Dedifferentiated amniotic fluid mesenchymal stem cell (primary cell): ENCODE measurements around the gene NEU1.

Experiments
- DNase-seq: peaks from one replicate; pipeline ENCODE4 v3.0.0-alpha.2; 2016; ENCODE audit errors: extremely low spot score

The NEU1 gene

DNA sequence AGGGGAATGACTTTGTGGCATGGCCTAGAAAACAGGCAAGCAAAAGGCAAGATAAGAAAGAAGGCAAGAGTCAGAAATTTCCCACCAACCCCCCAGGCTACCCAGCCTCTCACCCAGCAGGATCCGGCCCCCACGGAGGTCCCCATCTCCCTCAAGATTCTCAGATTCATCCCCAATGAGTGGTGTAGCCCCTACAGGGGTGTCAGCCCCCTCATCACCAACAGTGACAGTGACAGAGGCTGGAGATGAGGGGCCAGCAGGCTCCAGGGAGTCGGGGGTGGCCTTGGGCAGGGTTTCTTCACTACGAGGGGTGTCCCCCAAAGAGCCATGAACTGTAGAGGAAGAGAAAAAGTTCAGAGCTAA lies 33.9 kb upstream of the NEU1 start:
- DNase-seq, result no peak

DNA sequence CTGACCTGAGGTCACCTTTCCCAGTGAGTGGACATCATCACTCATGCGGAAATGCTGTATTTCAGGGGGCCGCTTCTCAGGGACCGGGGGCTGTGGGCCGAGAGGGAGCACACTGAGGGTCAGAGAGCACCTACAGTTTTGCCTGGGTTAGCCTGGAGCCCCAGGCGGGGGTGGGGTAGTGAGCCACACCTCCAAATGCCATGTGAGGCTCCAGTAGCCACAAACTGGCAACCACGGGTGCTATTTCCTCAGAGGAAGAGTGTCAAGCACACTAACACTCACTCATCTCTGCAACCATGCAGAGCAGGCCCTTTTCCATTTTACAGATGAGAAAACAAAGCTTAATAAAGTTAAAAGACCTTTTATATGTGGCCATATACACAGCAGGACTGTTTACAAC lies 30.2 kb upstream of the NEU1 start:
- DNase-seq, result no peak

DNA sequence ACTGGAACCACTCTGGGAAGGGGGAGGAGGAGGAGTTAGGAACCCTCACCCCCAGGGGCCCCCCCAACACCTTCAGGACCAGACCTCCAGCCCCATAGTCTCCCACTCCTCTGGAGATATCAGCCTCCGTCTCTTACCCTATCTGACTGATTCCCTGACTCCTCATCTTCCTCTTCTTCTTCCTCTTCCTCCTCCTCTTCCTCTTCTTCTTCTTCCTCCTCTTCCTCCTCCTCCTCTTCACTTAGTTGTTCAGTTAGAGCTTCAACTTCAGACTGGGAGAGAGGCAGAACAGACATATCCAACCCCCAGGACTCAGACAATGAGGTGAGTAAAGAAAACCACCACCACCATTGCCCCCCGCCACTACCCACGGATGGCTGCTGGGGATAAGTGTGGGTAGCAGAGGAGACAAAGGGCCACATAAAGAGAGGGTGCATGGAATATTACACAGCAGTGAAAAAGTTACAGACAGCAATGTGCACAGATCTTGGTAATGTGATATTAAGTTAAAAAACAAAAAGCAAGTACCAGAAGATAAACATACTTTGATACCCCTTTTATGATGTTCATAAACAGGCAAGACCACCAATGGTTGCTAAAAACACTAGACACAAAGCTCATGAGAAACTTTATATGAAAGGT lies 26.8 kb upstream of the NEU1 start:
- no peak for DNase-seq

DNA sequence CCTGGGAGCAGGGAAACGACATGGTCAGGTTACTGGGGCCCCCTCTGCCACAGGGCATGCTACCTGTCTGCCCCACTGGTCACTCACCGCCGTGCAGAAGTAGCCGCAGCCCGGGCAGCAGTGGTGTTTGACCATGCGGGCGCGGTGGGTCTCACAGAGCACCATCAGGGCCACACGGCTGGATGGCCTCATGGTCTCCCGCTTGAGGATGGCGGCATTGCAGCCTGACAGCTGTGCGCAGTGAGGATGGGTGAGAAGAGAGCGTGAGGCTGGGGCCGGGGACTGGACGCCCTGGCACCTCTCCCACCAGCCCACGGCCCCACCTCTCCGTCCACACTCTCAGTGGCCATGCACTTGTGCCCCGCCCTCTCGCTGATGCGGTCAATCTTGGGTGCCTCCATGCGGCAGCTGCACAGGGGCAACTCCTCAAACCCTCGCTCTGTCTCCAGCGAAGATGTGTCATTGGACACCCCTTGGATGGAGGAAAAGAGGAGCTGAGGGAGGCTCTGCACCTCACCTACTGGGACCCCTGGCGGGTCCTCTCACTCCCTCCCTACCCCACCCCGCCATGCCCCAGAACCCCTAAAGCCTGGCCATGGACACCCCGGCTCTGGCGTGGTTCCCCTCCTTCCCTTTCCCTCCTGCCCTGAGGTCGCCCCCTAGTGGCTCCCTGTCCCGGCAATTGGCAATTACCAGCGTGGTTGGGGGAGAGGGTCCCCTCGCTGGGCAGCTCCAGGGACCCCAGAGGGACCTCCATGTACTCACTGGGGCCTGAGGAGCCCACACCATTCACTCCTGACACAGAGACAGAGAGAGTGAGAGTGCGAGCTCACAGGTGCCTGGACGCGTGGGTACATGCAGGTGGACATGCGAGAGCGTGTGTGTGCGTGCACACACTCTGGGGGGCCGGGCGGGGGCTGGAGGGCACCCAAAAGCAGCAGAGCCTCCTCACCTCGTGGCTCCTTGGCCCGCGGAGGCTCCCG lies 25.9 kb upstream of the NEU1 start:
- DNase-seq, result no peak

DNA sequence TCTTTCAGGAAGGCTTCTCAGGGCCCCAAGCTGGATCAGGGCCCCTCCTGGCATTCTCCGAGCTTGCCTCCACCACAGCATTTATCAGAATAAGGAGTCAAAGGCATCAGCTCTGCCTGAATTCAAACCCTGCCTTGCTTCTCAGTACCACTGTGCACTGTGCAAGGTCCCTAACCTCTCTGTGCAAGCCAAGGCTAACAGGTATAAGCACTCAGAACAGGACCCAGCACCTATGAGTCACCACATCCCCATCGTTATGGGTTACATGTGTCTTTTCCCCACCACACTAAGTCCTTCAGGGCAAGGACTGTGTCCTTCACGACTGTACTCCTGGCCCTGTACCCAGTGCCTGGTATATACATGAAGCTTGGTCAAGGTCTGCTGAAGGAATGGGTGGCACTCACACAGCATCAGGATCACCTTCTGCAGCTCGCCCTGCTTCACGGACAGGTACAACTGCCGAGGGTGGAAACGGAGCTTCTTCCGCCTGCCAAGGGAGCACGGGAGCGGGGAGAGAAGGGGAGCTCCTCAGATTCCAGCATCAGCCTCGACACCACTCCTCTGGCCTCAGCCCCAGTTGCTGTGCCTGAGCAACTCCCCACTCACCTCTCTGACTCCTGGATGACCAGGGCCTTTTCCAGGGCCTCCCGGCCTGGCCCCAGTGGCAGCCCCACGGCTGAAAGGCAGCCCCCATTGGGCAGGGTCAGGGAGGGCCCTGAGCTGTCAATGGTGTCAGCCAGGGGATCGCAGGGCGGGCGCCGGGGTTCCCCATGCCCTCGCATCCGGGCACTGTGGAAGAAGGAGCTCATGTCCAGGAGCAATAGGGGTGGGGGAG lies 24.8 kb upstream of the NEU1 start:
- no peak for DNase-seq

DNA sequence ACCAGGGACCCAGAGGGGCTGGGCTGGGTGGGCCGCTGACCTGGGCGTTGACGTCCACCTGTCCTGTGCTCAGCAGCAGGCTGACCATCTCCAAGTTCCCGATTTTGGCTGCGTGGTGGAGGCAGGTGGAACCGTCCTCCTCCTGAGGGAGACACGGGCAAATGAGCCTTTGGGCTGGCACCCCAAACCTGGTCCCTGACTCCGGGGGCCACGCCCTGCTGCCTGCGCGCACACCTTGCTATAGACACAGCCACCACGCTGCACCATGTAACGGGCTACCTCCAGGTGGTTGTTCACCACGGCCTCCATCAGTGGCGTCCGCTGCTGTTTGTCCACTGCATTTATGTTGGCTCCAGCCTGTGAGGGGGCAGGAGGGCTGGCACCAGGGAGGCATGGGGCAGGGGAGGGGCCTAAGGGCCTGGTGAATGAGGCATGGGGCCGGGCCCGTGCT lies 23.9 kb upstream of the NEU1 start:
- no peak for DNase-seq

DNA sequence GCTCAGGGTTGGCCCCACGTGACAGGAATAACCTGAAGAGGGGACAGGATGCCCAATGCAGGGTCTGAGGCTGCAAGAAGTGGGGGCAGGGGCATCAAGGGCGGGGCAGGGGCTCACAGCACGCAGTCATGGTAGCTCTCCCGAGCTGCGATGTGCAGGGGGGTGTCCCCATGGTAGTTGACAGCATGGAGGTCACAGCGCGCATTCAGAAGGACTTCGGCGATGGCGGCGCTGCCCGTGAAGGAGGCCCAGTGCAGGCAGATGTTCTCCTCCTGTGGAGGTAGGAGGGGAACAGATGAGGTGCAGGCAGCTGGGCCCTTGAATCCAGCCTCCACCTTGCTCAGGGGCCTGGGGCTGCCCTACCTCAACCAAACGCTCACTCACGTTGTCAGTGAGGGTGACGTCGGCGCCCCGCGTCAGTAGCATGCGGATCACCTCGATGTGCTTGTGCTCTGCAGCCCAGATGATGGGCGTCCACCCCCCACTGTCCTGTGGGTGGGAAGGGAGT lies 22.0 kb upstream of the NEU1 start:
- no peak for DNase-seq

DNA sequence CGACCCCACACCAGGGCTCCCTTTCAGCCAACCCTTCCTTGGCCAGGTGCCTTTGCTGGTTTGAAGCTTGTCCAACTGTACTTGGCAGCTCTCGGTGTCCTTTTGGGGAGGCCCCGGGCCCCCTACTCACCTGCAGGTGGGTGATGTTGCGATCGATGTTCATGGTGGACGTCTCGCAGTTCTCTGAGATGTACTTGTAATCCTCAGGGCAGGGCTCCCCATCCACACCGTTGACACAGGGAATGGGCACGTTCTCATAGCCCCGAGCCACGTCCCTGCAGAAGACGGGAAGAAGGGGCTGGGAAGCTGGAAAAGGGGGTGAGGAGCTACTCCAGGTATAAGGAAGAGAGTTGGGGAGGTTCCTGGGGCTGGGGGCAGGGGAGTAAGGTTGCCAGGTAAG lies 21.1 kb upstream of the NEU1 start:
- DNase-seq, result no peak

DNA sequence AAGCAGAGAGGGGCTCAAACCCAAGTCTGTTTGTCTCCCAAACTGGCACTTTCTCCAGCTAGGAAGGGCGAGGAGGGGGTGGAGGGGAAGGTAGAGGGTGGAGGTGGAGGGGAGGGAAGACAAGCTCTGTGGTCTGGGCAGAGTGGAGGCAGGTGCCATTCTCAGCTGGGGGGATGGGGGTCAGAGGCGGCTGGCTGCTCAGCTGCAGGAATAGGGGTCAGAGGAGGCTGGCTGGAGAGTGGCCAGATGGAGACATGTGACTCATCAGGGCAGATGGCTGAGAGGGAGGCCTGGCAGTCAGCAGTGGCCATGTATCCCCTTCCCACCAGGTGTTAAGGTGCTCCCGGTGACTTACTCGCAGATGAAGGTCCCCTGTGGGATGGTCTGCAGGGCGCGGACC lies 19.7 kb upstream of the NEU1 start:
- no peak for DNase-seq

DNA sequence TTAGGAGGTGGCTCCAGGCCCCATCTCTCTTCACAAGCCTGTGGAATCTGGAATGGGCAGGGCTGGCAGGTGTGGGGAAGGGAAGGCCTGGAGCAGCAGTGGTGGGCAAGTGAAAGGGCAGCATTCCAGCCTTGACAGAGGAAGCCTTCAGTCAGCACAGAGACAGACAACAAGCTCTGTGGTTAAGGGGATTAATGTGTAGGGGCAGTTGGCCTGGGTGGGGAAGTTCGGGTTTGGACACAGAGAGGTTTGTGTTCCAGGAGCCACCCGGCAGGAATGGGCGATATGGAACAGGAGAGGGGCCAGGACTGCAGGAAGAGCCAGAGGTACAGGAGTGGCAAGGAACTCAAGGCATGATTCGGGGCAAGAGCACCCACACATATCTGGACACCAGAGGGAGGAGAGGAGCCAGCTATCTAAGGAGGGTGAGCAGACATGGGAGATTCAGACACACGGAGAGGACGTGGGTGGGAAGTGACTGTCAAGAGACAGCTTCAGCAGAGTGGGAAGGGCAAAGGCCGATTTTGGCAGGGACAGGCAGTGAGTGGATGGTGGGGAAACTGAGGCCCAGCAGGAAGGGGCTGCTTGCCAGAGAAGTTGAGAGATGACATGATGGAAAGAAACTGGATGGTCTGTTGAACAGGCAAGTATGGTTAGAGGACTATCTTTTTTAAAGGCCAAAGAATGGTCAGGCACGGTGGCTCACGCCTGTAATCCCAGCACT lies 18.7 kb upstream of the NEU1 start:
- no peak for DNase-seq

DNA sequence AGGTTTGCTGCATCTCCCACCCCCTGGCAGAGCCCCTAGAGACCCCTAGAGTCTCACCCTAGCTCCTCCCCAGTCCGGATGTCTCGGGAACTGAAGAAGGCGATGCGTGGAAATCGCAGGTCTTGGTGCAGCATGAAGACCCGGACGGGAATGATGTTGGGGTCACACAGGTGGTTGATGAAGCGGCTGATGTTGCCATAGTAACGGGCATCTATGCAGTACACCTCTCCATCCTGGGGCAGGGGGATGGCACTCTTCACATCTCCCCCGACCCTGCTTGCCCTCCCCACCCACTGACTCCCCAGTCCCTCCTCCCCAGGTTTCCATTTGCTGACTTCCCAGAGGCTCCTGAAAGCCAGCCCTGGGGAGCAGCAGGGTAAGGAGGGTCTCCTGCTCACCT lies 18.0 kb upstream of the NEU1 start:
- DNase-seq, result no peak

DNA sequence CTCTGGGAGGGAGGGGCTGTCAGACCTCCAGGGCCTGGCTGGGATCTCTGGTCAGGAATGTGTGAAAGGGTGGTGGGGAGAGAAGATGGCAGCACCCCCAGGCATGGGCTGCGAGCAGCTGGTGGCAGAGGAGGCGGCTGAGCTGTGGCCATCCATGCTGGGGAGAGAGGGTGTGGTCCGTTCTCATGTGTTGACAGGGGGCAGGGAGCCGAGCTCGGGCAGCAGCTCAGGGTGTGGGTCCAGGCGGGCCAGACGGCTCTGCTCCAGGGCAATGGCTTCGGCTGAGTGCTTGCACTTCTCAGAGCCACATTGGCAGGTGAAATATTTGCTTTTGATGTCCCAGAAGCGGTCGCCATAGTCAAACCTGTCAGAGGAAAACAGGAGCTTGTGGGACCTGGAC lies 17.3 kb upstream of the NEU1 start:
- no peak for DNase-seq

DNA sequence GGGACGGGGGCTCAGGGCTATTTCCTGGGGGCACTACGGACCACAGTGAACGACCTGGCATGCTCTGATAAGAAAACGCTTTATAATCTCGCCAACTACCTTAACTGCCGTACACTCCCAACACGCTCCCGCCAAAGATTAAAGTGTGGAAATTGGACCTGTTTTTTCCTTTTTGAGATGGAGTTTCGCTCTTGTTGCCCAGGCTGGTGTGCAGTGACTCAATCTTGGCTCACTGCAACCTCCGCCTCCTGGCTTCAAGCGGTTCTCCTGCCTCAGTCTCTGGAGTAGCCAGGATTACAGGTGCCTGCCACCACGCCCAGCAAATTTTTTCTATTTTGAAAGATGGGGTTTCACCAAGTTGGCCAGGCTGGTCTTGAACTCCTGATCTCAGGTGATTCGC lies 16.5 kb upstream of the NEU1 start:
- no peak for DNase-seq

DNA sequence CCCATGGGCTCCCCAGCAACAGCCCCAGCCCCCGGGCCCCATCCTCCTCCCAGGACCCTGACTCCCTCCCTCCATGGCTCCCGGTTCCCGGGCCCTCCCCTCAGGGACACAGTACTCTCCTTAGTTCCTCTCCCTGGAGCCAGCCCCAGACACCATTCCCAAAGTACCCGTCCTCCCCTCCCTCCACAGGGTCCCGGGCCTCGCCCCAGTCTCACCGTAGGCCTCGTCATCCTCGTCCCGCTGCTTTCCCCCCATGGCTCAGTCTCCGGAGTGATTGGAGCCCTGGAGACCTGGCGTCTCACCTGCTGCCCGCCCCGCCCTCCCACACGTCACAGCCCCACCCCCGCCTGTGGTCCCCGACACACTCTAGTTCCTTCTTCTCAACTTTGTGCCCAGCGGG lies 16.1 kb upstream of the NEU1 start, which contains the start of gene SLC44A4:
TSS of gene SLC44A4 (minus strand) at position 272 of the 400 bp plus-strand sequence. CDS start at position 255, 17 bp downstream.
- no peak for DNase-seq

DNA sequence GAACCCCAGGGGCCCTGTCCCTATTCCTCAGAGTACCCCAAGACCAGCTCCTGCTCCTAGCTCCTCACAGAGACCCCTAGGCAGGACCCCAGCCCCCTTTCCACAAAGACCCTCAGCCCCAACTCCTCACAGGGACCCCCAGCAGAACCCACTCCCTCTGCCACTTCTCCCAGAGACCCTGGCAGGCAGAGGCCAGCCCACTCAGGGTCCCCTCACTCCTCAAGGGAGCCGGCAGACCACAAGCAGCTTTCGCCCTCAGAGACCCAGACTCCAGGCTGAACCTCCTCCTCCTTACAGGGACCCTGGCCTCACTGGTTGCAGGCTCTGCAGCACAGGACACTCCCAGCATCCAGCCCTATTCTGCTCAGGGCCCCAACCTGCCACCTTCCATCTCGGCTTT lies 15.6 kb upstream of the NEU1 start:
- no peak for DNase-seq

DNA sequence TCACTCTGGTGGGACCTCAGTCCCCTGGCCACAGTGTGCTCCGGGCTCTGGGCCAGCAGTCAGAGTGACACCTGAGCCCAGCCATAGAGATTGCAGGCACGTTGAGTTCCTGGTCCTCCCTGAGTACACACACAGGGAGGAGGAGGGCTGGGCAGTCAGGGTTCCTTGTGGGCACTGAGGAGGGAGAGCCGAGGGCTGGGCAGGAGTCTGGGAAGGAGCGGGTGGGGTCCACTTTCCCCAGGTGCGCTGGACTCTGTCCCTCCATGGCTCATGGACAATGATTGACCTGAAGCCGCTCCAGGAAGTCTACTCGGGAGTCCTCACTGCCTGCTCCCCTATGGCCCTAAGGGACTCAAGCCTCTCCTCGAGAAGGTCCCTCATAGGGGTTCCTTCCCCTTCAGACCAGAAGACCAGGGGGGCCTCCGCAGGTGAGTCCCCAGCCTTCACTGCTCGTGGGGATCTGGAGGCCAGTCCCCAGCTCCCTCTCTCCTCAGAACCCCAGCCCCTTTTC lies 15.1 kb upstream of the NEU1 start:
- DNase-seq, result no peak

DNA sequence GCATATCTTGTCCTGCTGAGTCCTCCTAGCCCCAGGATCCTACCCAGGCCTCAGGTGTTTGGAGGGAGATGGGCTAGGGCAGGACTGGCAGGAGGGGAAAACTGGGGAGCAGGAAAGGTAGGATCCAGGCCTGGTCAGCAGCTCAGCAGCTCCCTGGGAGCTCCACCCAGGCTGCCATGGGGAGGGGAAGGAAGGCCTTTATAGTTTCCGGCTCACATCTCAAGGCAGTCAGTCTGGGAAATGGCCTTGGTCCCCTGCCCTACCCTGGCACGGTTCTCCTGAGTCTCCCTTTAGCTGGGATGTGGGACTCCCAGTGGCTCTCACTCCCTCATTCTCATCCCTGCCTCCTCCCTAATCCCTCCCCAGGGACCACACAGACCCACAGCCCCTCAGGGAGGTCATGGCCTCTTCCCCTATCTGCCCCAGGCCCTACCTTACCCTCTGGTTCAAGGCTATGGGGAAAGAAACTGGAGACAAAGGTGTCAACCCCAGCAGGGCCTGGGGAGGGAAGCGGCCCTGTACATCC lies 14.6 kb upstream of the NEU1 start:
- DNase-seq, result no peak

DNA sequence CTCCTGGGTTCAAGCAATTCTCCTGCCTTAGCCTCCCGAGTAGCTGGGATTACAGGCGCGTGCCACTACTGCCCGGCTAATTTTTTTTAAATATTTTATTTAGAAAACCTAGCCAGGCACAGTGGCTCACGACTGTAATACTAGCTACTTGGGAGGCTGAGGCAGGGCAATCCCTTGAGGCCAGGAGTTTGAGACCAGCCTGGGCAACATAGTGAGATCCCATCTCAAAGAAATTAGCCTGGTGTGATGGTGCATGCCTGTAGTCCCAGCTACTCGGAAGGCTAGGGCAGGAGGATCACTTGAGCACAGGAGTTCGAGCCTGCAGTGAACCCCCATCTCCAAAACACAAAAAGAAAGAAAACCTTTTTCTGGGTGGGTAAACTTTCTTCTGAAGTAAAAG lies 13.7 kb upstream of the NEU1 start:
- no peak for DNase-seq

DNA sequence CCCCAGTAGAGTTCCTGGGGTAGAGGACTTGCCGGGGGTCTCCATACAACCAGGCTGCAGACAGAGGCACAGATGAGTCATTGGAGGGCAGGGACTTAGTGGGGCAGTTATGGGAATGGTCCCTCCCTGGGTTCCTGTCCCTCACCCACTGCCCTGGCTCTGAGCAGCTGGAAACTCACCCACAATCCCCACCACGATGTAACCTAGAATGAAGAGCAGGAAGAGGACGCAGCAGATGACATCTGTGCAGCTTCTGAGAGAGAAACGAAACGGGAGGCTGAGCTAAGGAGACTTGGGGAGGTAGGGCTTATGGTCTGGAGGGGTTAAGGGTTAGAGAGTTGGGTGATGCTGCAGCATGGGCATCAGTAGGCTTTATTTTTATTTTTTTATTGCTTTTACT lies 13.3 kb upstream of the NEU1 start:
- DNase-seq, result no peak

DNA sequence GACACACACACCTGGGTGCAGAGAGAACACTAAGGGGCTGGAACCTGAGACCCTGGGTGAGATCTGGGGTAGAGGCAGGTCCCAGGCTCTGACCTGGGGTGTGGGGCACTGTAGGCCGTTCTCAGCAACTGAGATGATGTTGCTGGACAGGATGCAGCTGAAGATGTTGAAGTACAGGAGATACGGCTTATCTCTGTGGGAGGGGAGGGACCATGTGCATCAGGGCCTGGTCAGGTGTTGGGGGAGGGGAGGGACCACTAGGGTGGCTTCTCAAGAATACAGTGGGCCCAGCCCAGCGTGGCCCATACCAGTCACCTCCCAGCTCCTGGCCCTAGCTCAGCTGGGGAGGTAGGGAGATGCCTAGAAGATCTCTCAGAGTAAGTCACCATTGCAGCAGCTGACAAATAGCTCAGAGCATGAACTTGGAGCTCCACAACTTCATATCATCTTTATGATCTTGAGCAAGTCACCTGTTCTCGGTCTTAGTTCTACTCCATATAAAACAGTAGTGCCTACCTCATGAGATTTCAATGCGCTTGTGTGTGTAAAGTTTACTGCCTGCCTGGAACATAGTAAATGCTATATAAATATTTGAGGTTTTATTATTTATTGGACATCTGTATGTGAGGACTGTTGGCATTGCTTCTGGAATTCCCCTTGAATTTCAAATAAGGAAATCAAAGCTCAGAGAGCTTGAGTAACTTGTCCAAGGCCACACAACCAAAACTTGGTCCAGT lies 12.4 kb upstream of the NEU1 start:
- DNase-seq, result no peak
